PC-9 (cell line): ENCODE results near the gene LASP1. TPM values are rescaled to one million over a fixed set of nuclear protein-coding genes. Genes with fewer than 3 reads are reported as not detected.

Experiments used
- BruUV-seq: library from RNA; stranded (reverse); fragments of 400-500 nt; replicated peaks from 2 replicates; lab custom pipeline; 2021; lab: Mats Ljungman, UMichigan
- CTCF ChIA-PET: fragments of 300-600 bp; sonication (Branson Sonifier 250); formaldehyde crosslinking; loops from one replicate; lab custom pipeline; 2022; ENCODE audit warnings: antibody characterized with exemption; lab: Charles Lee
- POLR2A ChIA-PET: fragments of 300-600 bp; sonication (Branson Sonifier 250); formaldehyde crosslinking; loops from one replicate; lab custom pipeline; 2022; ENCODE audit warnings: antibody characterized with exemption; ENCODE audit not compliant: unreplicated experiment; lab: Charles Lee
- DNase-seq, 2 experiments: peaks; one replicate each; pipeline versions ENCODE4 v3.0.0 to v3.0.0-alpha.2; 2015 to 2022; ENCODE audit warnings: mixed read lengths in 1 of 2
- H2AFZ ChIP-seq: fragments of 200-600 bp; sonication (generic); 2 replicates; pipeline ENCODE4 v1.8.1; 2017; ENCODE audit warnings: antibody characterized with exemption
- H3F3A ChIP-seq: fragments of 200-600 bp; sonication (generic); 2 replicates; pipeline ENCODE4 v1.8.1; 2017; ENCODE audit warnings: antibody characterized with exemption, mild to moderate bottlenecking, low read depth; ENCODE audit not compliant: insufficient read depth
- H3K27ac ChIP-seq: fragments of 200-600 bp; sonication (generic); 2 replicates; pipeline ENCODE4 v1.6.1; 2016; ENCODE audit warnings: mixed run types
- H3K27me3 ChIP-seq: fragments of 200-600 bp; sonication (generic); 2 replicates; pipeline ENCODE4 v1.6.1; 2016; ENCODE audit warnings: low read depth, mixed run types; ENCODE audit not compliant: insufficient read depth
- H3K36me3 ChIP-seq: fragments of 200-600 bp; sonication (generic); 2 replicates; pipeline ENCODE4 v1.6.1; 2016; ENCODE audit warnings: low read depth, mixed run types
- H3K4me1 ChIP-seq: fragments of 200-600 bp; sonication (generic); replicated peaks from 2 replicates; pipeline ENCODE4 v1.6.1; 2016; ENCODE audit warnings: mixed run types; ENCODE audit not compliant: insufficient read depth
- H3K4me2 ChIP-seq: fragments of 200-600 bp; sonication (generic); 2 replicates; pipeline ENCODE4 v1.6.1; 2017; ENCODE audit warnings: mixed run types
- H3K4me3 ChIP-seq: fragments of 200-600 bp; sonication (generic); 2 replicates; pipeline ENCODE4 v1.6.1; 2016; ENCODE audit warnings: mixed run types
- H3K79me2 ChIP-seq: fragments of 200-600 bp; sonication (generic); 2 replicates; pipeline ENCODE4 v1.6.1; 2017; ENCODE audit warnings: low read depth, mixed run types
- H3K9me2 ChIP-seq: fragments of 200-600 bp; sonication (generic); 2 replicates; pipeline ENCODE4 v1.8.1; 2017; ENCODE audit warnings: mild to moderate bottlenecking; ENCODE audit not compliant: insufficient read depth
- H3K9me3 ChIP-seq: fragments of 200-600 bp; sonication (generic); 2 replicates; pipeline ENCODE4 v1.8.1; 2016; ENCODE audit warnings: low read depth; ENCODE audit not compliant: insufficient read depth
- H4K20me1 ChIP-seq: fragments of 200-600 bp; sonication (generic); 2 replicates; pipeline ENCODE4 v1.8.1; 2017; ENCODE audit not compliant: insufficient read depth
- EZH2 ChIP-seq: fragments of 200-600 bp; sonication (generic); IDR thresholded peaks from 2 replicates; pipeline ENCODE4 v1.8.0; 2017; ENCODE audit warnings: antibody characterized with exemption, low read depth
- intact Hi-C: fragments of 100-400 bp; cut with micrococcal nuclease; formaldehyde crosslinking; loops from one replicate; pipeline ENCODE4 v1.10.0; 2022; ENCODE audit not compliant: unreplicated experiment
- total RNA-seq: library from RNA; stranded (reverse); gene quantifications from 2 replicates; pipeline ENCODE4 v1.2.3, GENCODE V29; 2021
- TF ChIP-seq, protein P1 (sequence below): fragments of 200-600 bp; sonication (generic); conservative IDR thresholded peaks from 2 replicates; pipeline ENCODE4 v1.6.1; 2017; ENCODE audit warnings: mixed run types, antibody characterized with exemption, mild to moderate bottlenecking, moderate library complexity

The LASP1 gene
- total RNA-seq, 1 experiment from 2014 or later, result 309 TPM

DNA sequence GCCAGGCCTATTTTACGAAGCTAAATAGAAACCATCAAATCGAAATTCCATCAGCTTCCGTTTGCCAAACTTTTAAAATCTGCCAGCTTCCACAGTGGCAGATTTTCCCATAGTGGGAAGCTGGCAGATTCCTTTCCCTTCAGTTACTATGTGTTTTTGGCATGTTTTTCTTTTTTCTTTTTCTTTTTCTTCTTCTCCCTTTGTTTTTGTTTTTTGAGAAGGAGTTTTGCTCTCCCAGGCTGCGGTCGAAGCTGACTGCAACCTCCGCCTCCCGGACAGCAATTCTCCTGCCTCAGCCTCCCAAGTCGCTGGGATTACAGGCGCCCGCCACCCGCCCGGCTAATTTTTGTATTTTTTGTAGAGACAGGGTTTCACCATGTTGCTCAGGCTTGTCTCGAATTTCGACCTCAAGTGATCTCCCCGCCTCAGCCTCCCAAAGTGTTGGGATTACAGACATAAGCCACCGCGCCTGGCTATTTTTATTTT, 44.1 kb upstream of the LASP1 start:
- Histone ChIP-seq H3K36me3 (no peaks in the 10 kb centered on the region), H3K27ac (peak overlapping the region; percentile 97), H3K9me3 (no peaks in the 10 kb centered on the region), H3F3A (peaks cover 8% of the 10 kb centered on the region; the same call in 1 of the 2 replicates), H3K79me2 (peaks cover 40% of the 10 kb centered on the region), H3K4me3 (peak overlapping the region; percentile 82), H3K4me1 (peaks cover 16% of the 10 kb centered on the region), H3K9me2 (no peaks in the 10 kb centered on the region), H4K20me1 (0 out of 2 replicates have a peak, but pooled peaks cover 6% of the 10 kb centered on the region), H2AFZ (peak overlapping the region; percentile 79), H3K4me2 (peak overlapping the region; percentile 79), H3K27me3 (no peaks in the 10 kb centered on the region)
- BruUV-seq, result no TSS peak
- DNase-seq, result no peak
- POLR2A ChIA-PET, result interaction anchor here (1.0 kb wide), 1 partner anchor 44 kb away, joined by 5 read pairs; the partner anchor contains the start of gene LASP1
- CTCF ChIA-PET, result interaction anchor here (0.5 kb wide), 2 partner anchors 17 to 267 kb away, joined by 5 to 7 read pairs; no protein-coding TSS in a partner anchor
- TF ChIP-seq, protein P1, sequence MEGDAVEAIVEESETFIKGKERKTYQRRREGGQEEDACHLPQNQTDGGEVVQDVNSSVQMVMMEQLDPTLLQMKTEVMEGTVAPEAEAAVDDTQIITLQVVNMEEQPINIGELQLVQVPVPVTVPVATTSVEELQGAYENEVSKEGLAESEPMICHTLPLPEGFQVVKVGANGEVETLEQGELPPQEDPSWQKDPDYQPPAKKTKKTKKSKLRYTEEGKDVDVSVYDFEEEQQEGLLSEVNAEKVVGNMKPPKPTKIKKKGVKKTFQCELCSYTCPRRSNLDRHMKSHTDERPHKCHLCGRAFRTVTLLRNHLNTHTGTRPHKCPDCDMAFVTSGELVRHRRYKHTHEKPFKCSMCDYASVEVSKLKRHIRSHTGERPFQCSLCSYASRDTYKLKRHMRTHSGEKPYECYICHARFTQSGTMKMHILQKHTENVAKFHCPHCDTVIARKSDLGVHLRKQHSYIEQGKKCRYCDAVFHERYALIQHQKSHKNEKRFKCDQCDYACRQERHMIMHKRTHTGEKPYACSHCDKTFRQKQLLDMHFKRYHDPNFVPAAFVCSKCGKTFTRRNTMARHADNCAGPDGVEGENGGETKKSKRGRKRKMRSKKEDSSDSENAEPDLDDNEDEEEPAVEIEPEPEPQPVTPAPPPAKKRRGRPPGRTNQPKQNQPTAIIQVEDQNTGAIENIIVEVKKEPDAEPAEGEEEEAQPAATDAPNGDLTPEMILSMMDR, result no peak
- no peak for TF ChIP-seq EZH2
- intact Hi-C loops, result loop anchor here (1.0 kb wide), 1 partner anchor 27 kb away; the partner anchor contains the start of gene RPL23

DNA sequence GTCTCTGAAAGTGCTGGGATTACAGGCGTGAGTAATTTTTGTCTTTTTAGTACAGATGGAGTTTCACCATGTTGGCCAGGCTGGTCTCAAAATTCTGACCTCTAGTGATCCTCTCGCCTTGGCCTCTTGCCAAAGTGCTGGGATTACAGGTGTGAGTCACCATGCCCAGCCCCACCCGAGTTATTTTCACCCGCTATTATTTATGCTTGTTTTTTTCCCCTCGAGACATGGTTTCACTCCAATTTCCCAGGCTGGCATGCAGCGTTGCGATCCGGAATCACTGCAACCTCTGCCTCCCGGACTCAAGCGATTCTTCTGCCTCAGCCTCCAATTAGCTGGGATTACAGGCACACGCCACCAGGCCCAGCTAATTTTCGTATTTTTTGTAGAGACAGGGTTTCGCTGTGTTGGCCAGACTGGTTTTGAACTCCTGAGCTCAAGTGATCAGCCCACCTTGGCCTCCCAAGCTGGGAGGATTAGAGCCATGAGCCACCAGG, 25.5 kb upstream of the LASP1 start:
- Histone ChIP-seq H4K20me1 (peaks cover 23% of the 10 kb centered on the region), H3K9me3 (no peaks in the 10 kb centered on the region), H3K27ac (peak overlapping the region; percentile 78), H3K79me2 (peaks cover 10% of the 10 kb centered on the region), H3K4me1 (peaks cover 18% of the 10 kb centered on the region), H3K4me3 (peak overlapping the region; percentile 2; the same call in 1 of the 2 replicates), H3K9me2 (no peaks in the 10 kb centered on the region), H2AFZ (no peak overlapping the region), H3F3A (peaks cover 54% of the 10 kb centered on the region), H3K36me3 (peaks cover 19% of the 10 kb centered on the region), H3K27me3 (no peaks in the 10 kb centered on the region), H3K4me2 (peak overlapping the region; percentile 69)
- CTCF ChIA-PET, result interaction anchor here (0.6 kb wide), 1 partner anchor 25 kb away, joined by 5 read pairs; no protein-coding TSS in a partner anchor
- no TSS peak for BruUV-seq
- POLR2A ChIA-PET, result interaction anchor here (0.6 to 0.7 kb wide), 3 partner anchors 10 to 380 kb away, joined by 4 to 12 read pairs (median 4); no protein-coding TSS in a partner anchor
- DNase-seq, result peak; percentile 68 to 69
- TF ChIP-seq EZH2, result no peak
- TF ChIP-seq, protein P1, result no peak
- intact Hi-C loops, result no loop called here

DNA sequence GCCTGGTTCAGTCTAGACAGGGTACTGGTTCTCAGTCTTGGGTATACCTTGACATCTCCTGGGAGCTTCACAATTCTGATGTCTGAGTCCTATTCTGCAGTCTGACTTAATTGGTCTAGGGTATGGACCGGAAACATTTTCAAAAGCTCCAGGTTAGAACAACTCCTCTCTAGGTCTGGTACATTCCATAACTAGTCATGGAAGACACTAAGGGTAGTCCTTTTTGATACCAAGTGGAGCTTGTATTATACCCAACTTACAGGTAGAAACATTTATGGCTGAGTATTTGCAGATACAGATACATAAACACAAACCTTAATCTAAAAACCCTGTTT, 21.3 kb upstream of the LASP1 start:
- no peak for DNase-seq
- ChIA-PET POLR2A (interaction anchor here (0.6 kb wide), 1 partner anchor 50 kb away, joined by 3 read pairs; no protein-coding TSS in a partner anchor), CTCF (no interaction called here)
- no peak for TF ChIP-seq EZH2
- TF ChIP-seq, protein P1, result no peak
- H3K79me2 ChIP-seq, result peaks cover 52% of the 10 kb centered on the region
- peaks cover 60% of the 10 kb centered on the region for H4K20me1 ChIP-seq
- peaks cover 55% of the 10 kb centered on the region for H3K36me3 ChIP-seq
- no peak overlapping the region for H3K4me2 ChIP-seq
- H3K9me2 ChIP-seq, result no peaks in the 10 kb centered on the region
- no peaks in the 10 kb centered on the region for H3K27me3 ChIP-seq
- no TSS peak for BruUV-seq
- H3F3A ChIP-seq, result peaks cover 96% of the 10 kb centered on the region
- no peaks in the 10 kb centered on the region for H3K9me3 ChIP-seq
- peaks cover 39% of the 10 kb centered on the region for H3K4me1 ChIP-seq
- intact Hi-C loops, result no loop called here
- H3K4me3 ChIP-seq, result no peak overlapping the region
- no peak overlapping the region for H2AFZ ChIP-seq
- H3K27ac ChIP-seq, result peak overlapping the region; percentile 3; the same call in 1 of the 2 replicates
